ENCODE data around the gene HOOK2.
"Not testable (repeated sequence)": the region's sequence is repeated elsewhere in the genome, so short reads cannot be mapped to it uniquely, and the experiment has no call there.

HOOK2 gene

GRCh38 chr19:12720296-12720695 is 55.1 kb downstream of the HOOK2 start:
- DNase-seq: no peak

DNA sequence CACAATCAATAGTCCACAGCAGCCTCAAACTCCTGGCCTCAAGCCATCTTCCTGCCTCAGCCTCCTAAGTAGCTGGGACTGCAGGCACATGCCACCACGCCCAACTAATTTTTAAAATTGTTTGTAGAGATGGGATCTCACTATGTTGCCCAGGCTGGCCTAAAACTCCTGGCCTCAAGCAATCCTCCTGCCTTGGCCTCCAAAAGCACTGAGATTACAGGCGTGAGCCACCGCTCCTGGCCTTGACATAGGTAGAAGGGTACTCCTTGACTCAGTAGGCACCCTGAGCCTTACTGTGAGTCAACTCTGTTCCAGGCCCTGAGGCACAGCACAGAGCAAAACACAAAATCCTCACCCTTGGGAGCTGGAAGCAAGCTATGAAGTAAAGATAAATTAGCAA is 59.4 kb downstream of the HOOK2 start:
- no peak for DNase-seq

DNA sequence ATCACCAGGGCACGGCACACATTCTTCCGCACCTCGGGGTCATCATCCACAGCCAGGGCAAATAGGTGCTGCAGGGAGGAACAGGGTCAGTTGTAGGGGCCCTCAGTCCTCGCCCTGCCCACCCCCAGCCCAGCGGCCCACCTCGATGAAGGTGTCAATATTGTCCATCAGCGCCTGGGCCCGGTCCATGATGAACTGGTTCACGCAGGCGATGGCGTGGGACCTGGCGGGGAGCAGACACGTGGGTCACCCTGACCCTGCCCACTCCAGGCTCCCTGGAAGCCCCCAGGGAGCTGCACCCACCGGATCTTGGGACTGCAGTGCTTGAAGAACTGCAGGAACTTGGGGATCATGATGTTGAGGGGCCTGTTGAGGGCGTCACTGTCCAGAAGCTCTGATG is 60.2 kb downstream of the HOOK2 start:
- no peak for DNase-seq

- DNase-seq: not testable (repeated sequence)
These were observed 62.0 kb downstream of the HOOK2 start for GRCh38 chr19:12713304-12713703.
